HG02840 (cell line): ENCODE results near the gene TK2.
"Not testable (repeated sequence)": the region's sequence is repeated elsewhere in the genome, so short reads cannot be mapped to it uniquely, and the experiment has no call there.

Experiments
- ATAC-seq: cut with Tn5 transposase; IDR thresholded peaks from one replicate; pipeline ENCODE4 v1.9.1; 2021; ENCODE audit warnings: mild to moderate bottlenecking, moderate library complexity, moderate number of reproducible peaks; ENCODE audit not compliant: unreplicated experiment, low FRiP score

TK2 gene

GRCh38 chr16:66471716-66472393 is 78.1 kb downstream of the TK2 start:
- no peak for ATAC-seq

DNA sequence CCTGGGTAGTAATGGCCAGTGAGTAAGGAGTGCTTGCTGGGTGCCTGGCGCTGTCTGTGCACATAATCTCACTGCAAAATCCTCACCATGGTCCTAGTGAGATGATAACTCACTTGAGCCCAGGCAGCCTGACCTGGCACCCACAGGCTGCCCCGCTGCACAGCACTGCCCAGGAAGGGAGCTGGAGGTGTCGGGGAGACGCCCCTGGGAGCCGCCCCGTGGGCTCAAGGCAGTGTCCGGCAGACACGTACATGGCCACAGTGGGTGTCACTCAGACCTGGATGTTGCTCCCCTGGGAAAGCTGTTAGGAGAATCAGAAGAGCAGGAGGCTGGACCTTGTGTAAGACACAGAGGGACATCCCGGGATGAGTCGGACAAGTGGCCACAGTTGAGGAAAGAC is 78.7 kb downstream of the TK2 start:
- ATAC-seq = no peak

- ATAC-seq = no peak
Observed at GRCh38 chr16:66470556-66470955, 79.4 kb downstream of the TK2 start.

DNA sequence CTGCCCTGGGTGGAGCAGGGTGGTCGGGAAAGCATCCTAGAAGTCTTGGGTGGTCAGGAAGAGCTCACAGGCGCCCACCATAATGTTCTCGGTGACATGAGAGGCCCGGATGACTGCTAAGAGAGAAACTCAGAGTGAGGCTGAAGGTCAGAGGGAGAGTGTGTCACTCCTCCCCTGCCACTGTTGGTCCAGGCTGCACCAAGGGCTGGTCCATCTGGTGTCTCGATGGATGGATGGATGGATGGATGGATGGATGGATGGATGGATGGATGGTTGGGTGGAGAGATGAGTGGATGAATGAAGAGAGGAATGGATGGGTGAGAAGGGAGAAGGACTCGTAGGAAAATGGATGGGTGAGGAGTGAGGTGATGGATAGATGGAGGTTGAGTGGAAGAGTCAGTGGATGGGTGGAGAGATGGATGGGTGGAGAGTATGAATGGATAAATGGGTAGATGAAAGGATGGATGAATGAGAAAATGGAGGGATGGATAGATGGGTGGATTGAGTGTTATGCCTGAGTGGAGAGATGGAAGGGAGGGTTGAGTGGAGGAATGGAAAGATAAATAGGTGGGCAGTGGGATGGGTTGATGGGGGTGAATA is 79.9 kb downstream of the TK2 start:
- ATAC-seq = no peak

GRCh38 chr16:66469291-66469946 is 80.5 kb downstream of the TK2 start:
- no peak for ATAC-seq

- no peak for ATAC-seq
Observed at GRCh38 chr16:66468321-66468965, 81.5 kb downstream of the TK2 start.

GRCh38 chr16:66467611-66468010 is 82.3 kb downstream of the TK2 start:
- no peak for ATAC-seq

GRCh38 chr16:66466636-66467035 is 83.3 kb downstream of the TK2 start:
- ATAC-seq = not testable (repeated sequence)

DNA sequence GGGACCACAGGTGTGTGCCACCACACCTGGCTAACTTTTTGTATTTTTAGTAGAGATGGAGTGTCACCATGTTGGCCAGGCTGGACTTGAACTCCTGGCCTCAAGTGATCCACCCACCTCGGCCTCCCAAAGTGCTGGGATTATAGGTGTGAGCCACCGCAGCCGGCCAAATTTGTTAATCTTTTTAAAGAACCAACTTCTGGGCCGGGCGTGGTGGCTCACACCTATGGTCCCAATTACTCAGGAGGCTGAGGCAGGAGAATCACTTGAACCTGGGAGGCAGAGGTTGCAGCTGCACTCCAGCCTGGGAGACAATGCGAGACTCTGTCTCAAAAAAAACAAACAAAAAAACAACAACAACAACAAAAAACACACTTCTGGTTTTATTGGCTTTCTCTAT is 84.0 kb downstream of the TK2 start:
- not testable (repeated sequence) for ATAC-seq

DNA sequence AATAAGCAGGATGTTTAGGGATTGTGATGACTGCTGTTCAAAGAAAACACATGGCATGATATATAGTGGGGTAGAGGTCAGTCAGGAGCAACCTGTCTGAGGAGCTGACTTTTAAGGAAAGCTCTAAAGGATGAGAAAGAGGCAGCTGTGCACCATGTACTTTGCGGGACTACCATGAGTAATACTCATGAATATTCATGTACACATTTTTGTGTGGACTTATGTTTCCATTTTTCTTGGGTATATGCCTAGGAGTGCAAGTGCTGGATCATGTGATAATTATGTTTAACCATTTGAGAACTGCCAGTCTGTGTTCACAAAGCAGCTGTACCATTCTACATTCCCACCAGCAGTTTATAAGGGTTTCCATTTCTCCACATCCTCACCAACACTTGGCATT is 87.0 kb downstream of the TK2 start:
- ATAC-seq = no peak

DNA sequence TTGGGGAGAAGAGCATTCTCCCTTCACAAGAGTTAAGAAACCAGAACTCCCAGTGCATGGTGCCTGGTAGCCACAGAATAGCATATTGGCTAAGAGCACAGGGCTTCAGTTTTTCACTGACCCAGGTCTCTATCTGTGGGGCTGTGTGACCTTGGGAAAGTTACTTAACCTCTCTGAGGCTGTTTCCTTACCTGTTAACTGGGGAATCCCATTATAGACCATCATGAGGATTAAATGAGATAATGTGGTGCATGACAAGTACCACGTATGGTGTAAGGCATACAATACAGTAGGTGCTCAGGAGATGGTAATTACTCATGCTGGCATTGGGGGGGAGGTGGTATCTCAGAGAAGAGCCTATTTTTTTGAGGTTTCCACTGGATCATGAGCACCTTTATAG is 89.2 kb downstream of the TK2 start:
- ATAC-seq = no peak

GRCh38 chr16:66459878-66460277 is 90.0 kb downstream of the TK2 start:
- no peak for ATAC-seq

- ATAC-seq = no peak
Observed at GRCh38 chr16:66458853-66459252, 91.1 kb downstream of the TK2 start.

DNA sequence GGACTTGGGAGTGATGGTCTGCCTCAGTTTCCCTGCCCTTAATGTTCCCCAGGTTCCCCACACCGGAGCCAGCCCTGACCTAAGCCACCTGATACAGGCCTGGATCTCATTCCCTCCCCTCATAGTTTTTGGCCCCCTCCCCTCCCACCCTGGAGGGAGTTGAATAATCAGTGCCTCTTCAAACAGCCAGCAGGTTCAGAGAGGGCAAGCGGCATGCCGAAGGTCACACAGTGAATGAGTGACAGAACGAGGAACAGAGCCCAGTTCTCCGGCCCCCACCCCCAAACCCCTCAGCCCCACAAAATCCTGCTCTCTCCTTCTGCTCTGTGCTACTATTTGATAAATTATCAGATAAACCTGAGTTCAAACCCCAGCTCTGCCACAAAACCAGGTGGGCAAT is 91.6 kb downstream of the TK2 start:
- ATAC-seq = no peak
